Body of pancreas (tissue), 4 donors: ENCODE measurements around the gene CFAP54. TPM values are rescaled to one million over a fixed set of nuclear protein-coding genes. Genes with fewer than 3 reads are reported as not detected.

Source experiments
- ATAC-seq: fragments of 150-250 bp; one replicate; pipeline ENCODE4 v1.9.1; 2016
- DNase-seq, 4 donors: peaks; one replicate each; pipeline ENCODE4 v3.0.0-alpha.2; 2019
- H3K27ac ChIP-seq, 4 donors: fragments of 200-600 bp; sonication (generic); 1 replicate in 3 of 4; 2 replicates in 1 of 4; pipeline versions ENCODE4 v1.5.1 to v1.6.1; 2016 to 2019; ENCODE audit warnings: mild to moderate bottlenecking in 1 of 4, mixed read lengths in 1 of 4, moderate library complexity in 1 of 4
- H3K27me3 ChIP-seq, 2 donors: fragments of 200-600 bp; sonication (generic); one replicate each; pipeline ENCODE4 v1.6.0; 2016; ENCODE audit warnings: mild to moderate bottlenecking in 1 of 2
- H3K36me3 ChIP-seq, 2 donors: fragments of 200-600 bp; sonication (generic); replicated peaks in 1 of 2; 2 replicates each; pipeline ENCODE4 v1.5.1; 2016; ENCODE audit warnings: low read depth in 2 of 2; ENCODE audit not compliant: insufficient read depth in 1 of 2
- H3K4me1 ChIP-seq: fragments of 200-600 bp; sonication (generic); one replicate; pipeline ENCODE4 v1.6.0; 2016
- H3K4me3 ChIP-seq, 2 donors: fragments of 200-600 bp; sonication (generic); 1 replicate in 1 of 2; 2 replicates in 1 of 2; pipeline ENCODE4 v1.5.1; 2016 to 2019
- H3K9me3 ChIP-seq, 3 donors: fragments of 200-600 bp; sonication (generic); 1 replicate in 2 of 3; 2 replicates in 1 of 3; pipeline ENCODE4 v1.5.1; 2016
- CTCF ChIP-seq, 7 experiments: fragments of 450-650 bp in 4 of 7; fragments of 200-600 bp in 3 of 7; sonication (generic) in 3 of 7; IDR thresholded peaks; one replicate each; pipeline ENCODE4 v1.5.1; 2016 to 2019; ENCODE audit warnings: antibody characterized with exemption in 7 of 7
- POLR2A ChIP-seq, 3 donors: fragments of 450-650 bp; IDR thresholded peaks; one replicate each; pipeline ENCODE4 v1.6.1; 2016; ENCODE audit warnings: antibody characterized with exemption in 3 of 3, mild to moderate bottlenecking in 2 of 3
- WGBS, 2 donors: methylation state at CpG; one replicate each; pipeline ENCODE4 v1.1.5; 2017; 5-methylcytosine and 5-hydroxymethylcytosine counted together
- intact Hi-C: fragments of 100-400 bp; cut with DNase I; formaldehyde crosslinking; loops from one replicate; pipeline ENCODE4 v1.15.1; 2023
- total RNA-seq, 2 donors: library from RNA; depleted of rRNA; stranded (reverse); fragments of >200 nt; gene quantifications; one replicate each; pipeline ENCODE4 v1.1.0, GENCODE V29; 2016

Gene CFAP54
- total RNA-seq = under 1 TPM in 1 of 2 donors, not detected in 1; 0.52 TPM

GRCh38 chr12:96489392-96490056 lies at the start of gene CFAP54:
TSS of gene CFAP54 (plus strand) at chr12:96489577. CDS start at chr12:96489610, 33 bp downstream.
- peak in 1 of 3 donors; percentile 16 for TF ChIP-seq POLR2A (IDR thresholded peaks at IDR 0.05)
- peak; percentile 59 to 89 (median 84) for TF ChIP-seq CTCF (IDR thresholded peaks at IDR 0.05)
- DNase-seq = peak; percentile 86 to 93 (median 90)
- intact Hi-C loops = no loop called here
- no peak within 1 kb of the TSS for H3K4me3 ChIP-seq
- H3K9me3 ChIP-seq = no peaks in the 10 kb centered on the region
- peak; percentile 99 for ATAC-seq
- no peaks in the 10 kb centered on the region for H3K36me3 ChIP-seq
- H3K27me3 ChIP-seq = no peaks in the 10 kb centered on the region
- peaks cover 6% of the 10 kb centered on the region for H3K4me1 ChIP-seq
- no peak within 1 kb of the TSS for H3K27ac ChIP-seq
- WGBS, 2 donors = 2 to 4% methylated on average over 16 to 53 of the region's 53 CpGs

- no peaks in the 10 kb centered on the region for H3K27me3 ChIP-seq
- H3K4me3 ChIP-seq = no peak overlapping the region
- intact Hi-C loops = no loop called here
- WGBS, 2 donors = 46 to 47% methylated on average over 3 of the region's 3 CpGs
- no peaks in the 10 kb centered on the region for H3K4me1 ChIP-seq
- ATAC-seq = no peak
- no peak for DNase-seq
- no peaks in the 10 kb centered on the region for H3K36me3 ChIP-seq
- TF ChIP-seq POLR2A (IDR thresholded peaks at IDR 0.05) (no peak), CTCF (IDR thresholded peaks at IDR 0.05) (no peak)
- no peak overlapping the region for H3K27ac ChIP-seq
- no peaks in the 10 kb centered on the region for H3K9me3 ChIP-seq
Measured at GRCh38 chr12:96441816-96442215, 47.6 kb upstream of the CFAP54 start.

GRCh38 chr12:96442906-96443305 lies 46.5 kb upstream of the CFAP54 start:
- Histone ChIP-seq H3K27ac (no peak overlapping the region), H3K27me3 (no peaks in the 10 kb centered on the region), H3K36me3 (no peaks in the 10 kb centered on the region), H3K9me3 (no peaks in the 10 kb centered on the region), H3K4me3 (no peak overlapping the region), H3K4me1 (no peaks in the 10 kb centered on the region)
- TF ChIP-seq CTCF (IDR thresholded peaks at IDR 0.05) = no peak
- no peak for TF ChIP-seq POLR2A (IDR thresholded peaks at IDR 0.05)
- no peak for DNase-seq
- intact Hi-C loops = no loop called here
- no peak for ATAC-seq
- 80 to 88% methylated on average over 3 of the region's 3 CpGs for WGBS, 2 donors

- TF ChIP-seq POLR2A (IDR thresholded peaks at IDR 0.05) (no peak), CTCF (IDR thresholded peaks at IDR 0.05) (no peak)
- no peaks in the 10 kb centered on the region for H3K36me3 ChIP-seq
- ATAC-seq = no peak
- no peak overlapping the region for H3K4me3 ChIP-seq
- no peak for DNase-seq
- H3K9me3 ChIP-seq = no peaks in the 10 kb centered on the region
- WGBS, 2 donors = 86 to 93% methylated on average over 10 of the region's 10 CpGs
- H3K4me1 ChIP-seq = no peaks in the 10 kb centered on the region
- H3K27me3 ChIP-seq = no peaks in the 10 kb centered on the region
- H3K27ac ChIP-seq = no peak overlapping the region
- intact Hi-C loops = no loop called here
Measured at GRCh38 chr12:96444399-96444798, 45.0 kb upstream of the CFAP54 start.
